H4 (cell line): ENCODE results near the gene CABLES1. TPM values are rescaled to one million over a fixed set of nuclear protein-coding genes. Genes with fewer than 3 reads are reported as not detected.
"Not testable (repeated sequence)": the region's sequence is repeated elsewhere in the genome, so short reads cannot be mapped to it uniquely, and the experiment has no call there.

Experiments
- DNase-seq: peaks from one replicate; pipeline ENCODE4 v3.0.0-alpha.2; 2015; ENCODE audit warnings: low spot score
- total RNA-seq: library from RNA; depleted of rRNA; stranded (reverse); fragments of >200 nt; shearing (Covaris generic); gene quantifications from 2 replicates; pipeline ENCODE4 v1.2.3, GENCODE V29; 2014

CABLES1 gene
- total RNA-seq, 1 experiment from 2014 or later = 9.6 TPM

DNA sequence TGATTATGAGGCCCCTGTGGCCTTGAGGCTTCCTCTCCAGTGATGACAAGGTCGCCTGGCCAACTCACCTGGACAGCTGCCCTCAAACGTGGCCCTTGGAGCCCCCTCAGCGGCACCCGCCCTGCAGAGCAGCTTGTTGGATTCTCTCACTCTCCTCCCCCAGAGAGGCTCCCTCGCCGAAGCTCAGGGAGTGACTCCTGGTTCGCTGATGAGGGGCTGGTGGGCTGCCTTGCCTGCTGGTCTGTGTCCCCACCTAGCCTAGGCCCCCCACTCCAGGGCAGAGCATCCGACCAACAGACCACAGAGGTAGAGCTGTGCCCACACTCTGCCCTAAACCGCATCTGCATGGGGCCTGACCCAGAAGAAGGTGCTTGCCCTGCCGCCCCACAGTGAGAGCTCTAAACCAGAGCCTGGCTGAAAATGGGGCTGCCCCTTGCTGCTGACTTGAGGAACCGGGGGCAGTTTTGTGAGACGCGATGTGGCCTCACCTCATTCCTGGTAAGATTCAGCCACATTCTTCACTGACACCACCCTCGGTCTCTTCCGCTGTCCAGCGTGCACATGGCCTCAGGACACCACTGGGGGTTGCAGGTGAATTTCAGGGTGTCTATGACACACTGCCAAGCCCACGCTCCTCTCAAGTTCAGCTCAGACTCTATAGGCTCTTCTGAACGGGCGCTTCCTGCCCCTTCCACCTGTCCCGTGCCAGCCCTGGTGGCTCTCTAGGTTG is 131.6 kb downstream of the CABLES1 start:
- DNase-seq = no peak

DNA sequence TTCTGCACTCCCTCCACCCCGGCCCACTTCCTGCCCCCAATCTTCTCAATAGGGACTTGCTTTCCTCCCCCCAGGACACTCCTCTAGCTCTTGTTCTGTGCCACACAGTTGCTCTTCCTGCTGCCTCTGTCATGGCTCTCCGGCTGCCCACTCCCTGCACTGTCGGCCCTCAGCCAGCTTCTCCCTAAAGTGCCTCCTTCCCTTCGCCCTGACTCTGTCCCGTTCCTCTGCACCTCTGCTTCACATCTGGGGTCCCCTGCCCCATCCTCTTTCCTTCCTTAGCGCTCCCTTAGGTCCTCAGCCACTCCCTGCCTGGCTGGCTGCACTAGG is 132.1 kb downstream of the CABLES1 start:
- no peak for DNase-seq

DNA sequence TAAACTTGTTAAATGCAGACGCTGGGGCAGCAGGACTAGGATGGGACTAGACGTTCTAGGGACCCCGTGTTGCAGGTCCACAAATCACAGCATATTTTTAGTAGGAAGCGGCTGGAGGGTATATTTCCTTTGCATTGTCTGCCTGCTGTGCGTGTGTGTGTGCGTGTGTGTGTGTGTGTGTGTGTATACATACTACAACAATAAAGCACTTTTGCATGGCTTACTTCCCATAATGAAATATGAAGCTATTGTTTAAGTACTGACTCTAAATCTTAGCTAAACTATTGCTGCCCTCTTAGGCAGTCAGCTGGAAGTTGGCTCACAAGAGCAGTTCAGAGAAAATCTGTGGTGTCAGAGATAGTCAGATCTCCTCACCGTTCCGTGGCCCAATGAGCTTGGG is 133.4 kb downstream of the CABLES1 start:
- no peak for DNase-seq

DNA sequence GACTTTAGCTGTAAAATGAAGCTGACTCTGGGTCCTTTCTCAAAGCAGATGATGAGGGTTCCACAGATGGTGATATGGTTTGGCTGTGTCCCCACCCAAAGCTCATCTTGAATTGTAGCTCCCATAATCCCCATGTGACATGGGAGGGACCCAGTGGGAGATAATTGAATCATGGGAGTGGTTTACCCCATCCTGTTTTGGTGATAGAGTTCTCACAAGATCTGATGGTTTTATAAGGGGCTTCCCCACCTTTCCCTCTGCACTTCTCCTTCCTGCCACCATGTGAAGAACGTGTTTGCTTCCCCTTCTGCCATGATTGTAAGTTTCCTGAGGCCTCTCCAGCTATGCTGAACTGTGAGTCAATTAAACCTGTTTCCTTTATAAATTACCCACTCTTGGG is 133.8 kb downstream of the CABLES1 start:
- DNase-seq = not testable (repeated sequence)

DNA sequence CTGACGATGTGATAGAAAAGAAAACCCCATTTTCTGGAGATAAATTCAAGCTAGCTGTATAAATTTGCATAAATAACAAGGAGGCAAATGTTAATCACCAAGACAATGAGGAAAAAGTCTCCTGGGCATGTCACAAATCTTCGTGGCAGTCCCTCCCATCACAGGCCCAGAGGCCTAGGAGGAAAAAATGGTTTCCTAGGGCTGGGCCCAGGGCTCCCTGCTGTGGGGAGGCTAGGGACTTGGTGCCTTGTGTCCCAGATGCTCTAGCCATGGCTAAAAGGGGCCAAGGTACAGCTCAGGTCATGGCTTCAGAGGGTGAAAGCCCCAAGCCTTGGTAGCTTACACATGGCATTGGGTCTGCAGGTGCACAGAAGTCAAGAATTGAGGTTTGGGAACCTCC is 134.6 kb downstream of the CABLES1 start:
- DNase-seq = no peak

DNA sequence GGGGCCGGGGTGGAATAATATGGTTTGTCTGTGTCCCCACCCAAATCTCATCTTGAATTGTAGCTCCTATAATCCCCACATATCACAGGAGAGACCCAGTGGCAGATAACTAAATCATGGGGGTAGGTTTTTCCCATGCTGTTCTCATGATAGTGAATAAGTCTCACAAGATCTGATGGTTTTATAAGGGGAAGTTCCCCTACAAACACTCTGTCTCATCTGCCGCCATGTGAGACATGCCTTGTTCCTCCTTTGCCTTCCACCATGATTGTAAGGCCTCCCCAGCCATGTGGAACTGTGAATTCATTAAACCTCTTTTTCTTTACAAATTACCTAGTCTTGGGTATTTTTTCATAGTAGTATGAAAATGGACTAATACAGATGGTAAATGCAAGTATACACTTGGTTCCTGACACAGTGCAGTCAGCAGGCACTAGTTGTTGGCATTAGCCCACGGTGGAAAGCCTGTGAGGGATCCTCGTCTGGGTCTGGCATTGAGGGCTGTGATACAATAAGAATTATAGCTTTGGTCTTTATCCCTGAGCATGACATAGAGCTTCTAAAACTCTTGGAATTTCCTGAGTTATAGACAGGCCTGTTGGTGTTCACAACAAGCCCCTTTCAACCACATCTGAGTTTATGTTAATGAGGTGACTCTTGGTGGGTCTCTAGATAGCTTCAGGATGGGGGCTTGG is 135.8 kb downstream of the CABLES1 start:
- no peak for DNase-seq

DNA sequence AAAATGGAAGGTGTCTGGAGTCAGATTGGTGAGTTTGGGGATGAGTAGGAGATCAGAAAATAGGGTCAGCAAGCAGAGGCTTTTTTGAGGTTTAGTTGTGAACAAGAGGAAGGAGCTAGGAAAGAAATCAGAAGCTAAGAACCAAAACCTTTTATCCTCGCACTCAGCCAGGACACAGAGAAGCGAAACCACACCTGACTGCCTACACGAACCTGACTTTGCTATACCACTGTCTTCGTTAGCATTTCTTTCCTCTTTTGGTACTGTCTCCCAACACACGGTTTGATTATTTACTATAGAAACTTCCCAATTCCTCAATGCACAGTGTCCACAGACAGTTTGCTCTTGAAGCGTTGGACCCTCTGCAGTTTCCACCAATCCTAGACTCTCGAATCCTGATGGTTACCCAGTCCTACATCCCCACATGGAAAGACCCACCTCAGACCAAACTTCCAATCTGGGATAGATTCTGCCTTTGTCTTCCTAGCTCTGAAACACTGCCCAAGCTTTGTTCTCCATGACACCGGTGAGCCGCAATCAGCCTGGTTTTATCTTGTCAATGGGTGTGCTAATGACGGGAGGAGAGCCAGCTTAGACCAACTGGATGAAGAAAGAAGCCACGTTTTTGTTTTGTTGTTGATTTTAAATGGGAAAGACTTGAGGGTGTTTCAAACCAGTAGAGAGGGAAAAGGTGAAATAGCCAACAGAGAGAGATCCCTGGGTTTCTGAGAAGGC is 137.4 kb downstream of the CABLES1 start:
- DNase-seq = no peak

DNA sequence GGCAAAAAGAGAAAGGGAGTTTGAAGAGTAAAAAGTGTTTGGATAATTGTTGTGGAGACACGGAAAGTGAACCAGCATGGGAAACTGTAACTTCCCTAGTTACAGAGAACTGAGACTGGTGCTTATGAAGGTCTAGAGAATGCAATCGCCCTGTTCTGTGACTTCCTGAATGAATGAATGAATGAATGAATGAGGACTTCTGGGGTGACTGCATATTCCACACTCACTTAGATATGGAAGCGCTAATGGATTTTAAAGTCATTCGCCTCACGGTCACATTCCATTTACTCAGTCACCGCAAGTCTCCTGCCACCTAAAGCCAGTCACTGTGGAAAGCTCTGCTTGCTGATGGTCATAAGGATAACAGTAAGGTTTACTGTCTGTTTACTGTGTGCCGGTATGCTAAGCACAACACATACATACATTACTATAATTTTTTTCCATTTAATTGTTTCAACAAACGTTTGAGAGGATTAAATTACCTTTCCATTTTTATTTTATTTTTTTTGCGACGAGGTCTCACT is 138.2 kb downstream of the CABLES1 start:
- no peak for DNase-seq

DNA sequence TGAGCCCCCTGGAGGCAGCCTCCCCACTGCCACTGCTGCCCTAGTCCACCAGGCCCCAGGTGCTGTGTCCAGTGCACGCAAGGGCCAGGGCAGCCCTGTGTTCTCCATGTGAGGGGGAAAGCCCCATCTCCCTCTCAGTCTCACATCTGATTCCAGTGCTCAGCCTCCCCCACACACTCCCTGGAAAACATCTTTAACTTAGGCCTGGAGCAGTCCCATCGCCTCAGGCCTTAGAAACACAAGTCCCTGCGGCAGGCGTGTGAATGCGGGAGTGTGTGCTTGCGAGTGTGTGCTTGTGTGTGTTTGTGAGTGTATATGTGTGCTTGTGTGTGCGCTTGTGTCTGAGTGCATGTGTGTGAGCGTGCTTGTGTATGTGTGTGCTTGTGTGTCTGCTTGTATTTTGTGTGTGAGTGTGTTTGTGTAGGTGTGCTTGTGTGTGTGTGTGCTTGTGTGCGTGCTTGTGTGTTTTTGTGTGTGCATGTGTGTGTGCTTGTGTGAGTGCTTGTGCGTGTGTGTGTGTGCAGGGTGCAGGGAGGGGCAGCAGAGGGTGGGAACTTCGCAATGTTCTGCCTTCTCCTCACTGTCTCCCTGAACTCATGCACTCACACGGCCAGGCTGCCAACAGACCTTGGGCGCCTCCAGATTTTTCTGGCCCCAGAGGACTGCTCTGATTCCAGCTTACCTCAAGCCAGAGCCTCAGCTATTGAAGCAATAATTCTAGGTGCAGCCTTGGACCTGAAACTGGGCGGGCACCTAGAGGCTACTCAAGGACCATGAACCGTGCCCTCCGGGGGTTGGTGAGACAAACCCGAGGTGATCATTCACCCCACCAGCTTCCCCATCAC is 139.6 kb downstream of the CABLES1 start:
- DNase-seq = no peak

DNA sequence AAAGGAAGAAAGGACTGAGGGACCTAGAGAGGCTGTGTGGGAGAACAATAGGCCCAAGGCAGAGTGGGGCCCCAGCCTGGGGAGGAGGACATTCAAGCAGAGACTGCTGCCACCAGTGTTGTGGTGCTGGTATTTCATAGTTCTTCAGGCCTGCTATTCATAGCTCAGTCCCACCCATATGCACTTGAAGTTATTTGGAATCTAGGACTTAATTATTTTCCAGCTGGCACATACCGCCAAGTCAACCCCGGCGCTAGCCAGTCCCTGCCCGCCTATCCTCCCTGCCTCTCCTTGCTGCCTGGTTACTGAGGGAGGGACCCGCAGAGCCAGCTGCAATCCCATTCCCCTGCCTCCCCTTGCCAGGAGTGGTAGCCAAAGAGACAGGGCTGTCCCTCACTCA is 141.2 kb downstream of the CABLES1 start:
- DNase-seq = no peak

DNA sequence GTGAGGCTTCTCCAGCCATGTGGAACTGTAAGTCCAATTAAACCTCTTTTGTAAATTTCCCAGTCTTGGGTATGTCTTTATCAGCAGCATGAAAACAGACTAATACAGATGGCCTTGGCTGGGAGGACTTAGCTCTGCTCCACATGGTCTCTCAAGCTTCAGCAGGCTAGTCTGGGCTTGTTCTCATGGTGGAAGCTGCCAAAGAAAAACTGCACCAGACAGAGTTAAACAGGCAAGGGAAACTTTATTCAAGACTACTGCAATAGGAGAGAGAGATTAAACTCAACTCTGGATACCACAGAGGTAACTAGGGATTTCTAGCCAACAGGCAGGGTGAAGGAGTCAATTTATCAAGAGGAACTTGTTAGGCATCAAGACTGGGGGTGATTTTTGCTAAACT is 142.1 kb downstream of the CABLES1 start:
- DNase-seq = no peak

DNA sequence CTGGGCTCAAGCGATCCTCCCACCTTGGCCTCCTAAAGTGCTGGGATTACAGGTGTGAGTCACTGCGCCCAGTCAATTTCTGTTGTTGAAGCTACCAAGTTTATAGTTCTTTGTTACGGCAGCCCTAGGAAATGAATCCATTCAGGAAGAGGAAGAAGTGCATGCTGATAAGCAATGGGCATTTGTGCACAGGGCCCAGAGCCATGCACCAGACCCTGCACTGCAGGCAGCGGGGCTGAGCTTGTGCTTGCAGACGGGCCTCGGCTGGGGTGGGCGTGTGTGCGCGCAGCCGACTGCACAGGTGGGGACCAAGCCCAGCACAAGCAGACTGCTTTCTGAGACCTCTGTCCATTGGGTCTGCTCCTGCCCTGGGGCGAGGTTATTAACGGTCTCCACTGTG is 144.6 kb downstream of the CABLES1 start:
- DNase-seq = no peak

DNA sequence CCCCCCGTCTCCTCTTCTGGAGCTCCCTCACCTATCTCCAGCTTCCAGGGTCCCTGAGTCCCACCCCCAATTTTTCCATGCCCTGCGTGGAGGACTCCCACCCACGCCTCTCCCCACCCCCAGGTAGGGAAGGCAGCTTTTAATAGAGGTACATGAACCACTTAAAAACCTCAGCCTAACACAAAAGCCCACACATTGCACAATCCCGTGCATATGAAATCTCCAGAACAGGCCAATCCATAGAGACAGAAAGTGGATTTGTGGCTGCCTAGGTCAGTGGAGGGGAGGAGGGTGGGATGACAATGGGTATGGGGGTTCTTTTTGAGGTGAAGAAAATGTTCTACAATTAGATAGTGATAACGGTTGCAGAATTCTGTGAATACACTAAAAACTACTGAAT is 145.6 kb downstream of the CABLES1 start:
- DNase-seq = no peak

DNA sequence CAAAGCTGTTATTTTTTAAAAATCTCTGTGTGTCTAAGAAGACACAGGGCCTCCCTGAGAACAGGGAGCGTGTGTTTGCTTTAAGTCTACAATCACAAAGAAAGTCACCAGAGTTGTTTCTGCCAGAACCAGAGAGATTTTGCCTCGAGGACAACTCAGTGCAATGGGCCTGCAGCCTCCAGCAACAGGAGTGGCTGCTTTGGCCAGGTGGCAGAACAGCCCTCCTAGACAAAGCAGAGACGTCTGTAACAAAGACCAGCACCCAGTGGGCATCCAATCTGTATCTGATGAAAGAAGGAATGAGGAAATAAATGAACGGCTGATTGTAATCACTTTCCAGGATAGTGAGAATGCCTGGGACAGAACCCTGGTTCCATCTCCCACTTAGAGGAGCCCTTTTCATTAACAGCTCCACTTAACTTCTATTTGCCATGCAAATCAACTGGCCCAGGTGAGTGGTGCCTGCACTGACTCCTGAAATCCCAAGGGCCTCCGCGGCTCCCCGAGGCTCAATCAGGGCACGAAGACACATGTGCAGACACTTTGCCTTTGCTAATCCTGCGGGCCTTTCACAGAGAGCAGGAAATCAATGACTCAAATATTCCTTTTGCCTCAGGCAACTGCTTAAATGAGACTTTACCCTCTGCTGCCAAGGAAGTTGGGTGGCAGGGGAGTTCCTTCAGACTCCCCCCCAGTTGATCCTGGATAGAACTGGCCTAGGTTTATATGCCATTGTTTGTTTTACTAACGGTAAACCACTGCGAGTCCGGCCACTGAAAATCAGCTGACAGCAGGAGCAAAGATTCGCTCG is 146.5 kb downstream of the CABLES1 start:
- DNase-seq = peak; percentile 91

DNA sequence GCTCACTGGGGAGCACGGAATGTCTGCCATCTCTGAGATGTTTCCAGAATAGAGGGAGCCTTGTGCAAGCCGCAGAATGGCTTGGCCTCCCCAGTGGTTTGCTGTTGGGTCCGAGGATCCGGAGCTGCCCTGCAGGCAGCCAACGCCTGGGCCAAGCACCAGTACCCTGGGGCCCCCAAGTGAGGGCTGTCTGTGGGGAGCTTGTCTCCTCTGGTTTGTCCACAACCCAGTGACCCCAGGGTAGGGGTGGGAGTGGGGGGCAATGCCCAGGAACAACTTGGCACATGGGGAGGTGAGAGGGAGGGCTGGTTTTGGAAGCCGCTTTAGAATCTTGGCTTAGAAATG is 147.1 kb downstream of the CABLES1 start:
- DNase-seq = no peak

DNA sequence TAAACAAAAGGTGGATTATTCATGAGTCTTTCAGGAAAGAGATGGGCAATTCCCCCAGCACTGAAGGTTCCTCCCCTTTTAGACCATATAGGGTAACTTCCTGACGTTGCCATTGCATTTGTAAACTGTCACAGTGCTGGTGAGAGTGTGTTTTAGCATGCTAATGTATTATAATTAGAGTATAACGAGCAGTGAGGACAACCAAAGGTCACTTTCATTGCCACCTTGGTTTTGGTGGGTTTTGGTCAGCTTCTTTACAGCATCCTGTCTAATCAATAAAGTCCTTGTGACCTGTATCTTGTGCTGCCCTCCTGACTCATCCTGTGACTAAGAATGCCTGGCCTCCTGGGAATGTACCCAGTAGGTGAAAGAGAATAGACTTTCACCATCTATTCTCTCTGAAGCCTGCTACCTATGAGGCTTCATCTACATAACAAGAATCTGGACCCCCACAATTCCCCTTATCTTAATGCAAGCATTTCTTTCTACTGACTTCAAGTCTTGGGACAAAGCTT is 148.7 kb downstream of the CABLES1 start:
- peak; percentile 35 for DNase-seq

DNA sequence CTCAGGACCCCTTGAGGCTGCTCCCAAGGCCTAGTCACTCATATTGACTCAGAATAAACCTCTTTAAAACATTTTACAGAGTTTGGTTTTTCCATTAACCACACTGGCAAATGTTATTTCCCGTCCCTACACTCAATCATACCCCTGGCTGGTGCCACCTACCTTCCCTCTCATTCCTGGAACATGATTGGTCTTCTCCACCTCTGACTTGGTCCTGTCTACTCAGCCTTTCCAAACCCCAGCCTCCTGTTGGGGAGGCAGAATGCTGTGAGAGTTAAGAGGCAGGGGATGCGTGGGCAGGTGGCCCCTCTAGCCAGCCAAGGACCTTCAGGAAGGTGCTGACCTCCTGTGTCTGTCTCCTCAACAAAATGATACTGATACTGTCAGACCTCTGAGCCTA is 149.3 kb downstream of the CABLES1 start:
- DNase-seq = no peak

DNA sequence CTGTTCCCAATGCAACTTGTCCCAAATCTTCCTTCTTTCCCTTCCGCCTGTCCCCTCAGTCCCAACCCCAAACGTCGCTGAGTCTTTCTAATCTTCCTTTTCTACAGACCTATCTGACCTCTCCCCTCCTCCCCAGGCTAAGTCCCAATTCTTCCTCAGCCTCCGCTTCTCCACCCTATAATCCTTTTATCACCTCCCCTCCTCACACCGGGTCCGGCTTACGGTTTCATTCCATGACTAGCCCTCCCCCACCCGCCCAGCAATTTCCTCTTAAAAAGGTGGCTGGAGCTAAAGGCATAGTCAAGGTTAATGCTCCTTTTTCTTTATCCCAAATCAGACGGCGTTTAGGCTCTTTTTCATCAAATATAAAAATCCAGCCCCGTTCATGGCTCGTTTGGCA is 150.3 kb downstream of the CABLES1 start:
- not testable (repeated sequence) for DNase-seq

DNA sequence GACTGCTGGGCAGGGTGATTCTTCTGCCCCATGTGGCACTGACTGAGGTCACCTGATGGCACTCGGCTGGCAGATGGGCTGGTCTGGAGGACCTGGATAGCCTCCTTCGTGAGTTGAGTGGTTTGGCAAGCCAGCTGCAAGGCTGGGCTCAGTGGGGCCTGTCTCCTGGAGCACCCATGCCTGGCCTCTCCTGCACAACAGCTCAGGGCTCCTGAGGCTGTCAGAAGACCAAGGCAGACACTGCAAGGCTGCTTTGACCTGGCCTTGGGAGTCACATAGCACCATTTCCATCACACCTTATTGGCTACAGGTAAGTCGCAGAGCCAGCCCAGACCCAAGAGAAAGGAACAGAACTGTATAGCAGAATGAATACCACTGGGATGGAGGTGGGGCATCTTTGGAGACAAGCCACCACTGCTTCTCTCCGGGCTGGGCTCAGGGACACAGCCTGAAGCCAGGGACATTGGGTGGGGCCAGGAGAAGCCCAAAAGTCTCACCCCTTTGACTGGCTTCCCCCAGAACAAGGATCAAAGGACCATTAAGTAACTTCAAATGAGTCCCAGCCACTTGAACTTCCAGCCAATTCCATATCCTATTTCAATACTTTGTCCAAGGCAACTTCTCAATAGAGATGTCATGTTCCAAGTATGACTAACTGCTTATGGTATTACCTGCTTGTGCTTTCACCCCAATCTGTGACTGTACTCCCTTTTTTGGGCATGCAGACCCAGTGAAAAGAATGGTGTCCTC is 156.3 kb downstream of the CABLES1 start:
- DNase-seq = no peak

DNA sequence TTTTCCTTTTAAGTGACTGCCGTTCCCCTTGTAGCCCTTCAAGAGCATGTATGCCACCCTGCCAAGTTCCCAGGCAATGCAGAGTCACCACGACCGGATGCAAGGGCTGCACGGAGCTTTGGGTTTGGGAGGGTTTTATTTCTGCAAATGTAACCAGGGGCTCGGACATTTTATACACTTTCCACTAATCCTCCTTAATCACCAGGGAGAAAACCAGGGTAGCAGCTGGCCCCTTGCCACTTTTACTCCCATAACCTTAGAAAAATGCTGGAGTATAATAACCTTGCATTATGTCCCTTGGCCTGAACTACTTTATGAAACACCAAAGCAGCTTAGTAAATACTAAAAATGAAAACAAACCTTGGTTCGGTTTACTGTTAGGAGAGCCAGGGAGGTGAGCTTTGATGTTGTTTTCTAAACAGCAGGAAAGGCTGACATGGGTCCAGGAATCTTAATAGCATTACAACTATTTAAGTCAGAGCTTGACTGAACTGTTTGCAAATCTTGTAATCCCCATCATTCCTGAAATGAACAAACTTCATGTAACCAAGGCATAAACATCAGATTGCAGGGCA is 165.0 kb downstream of the CABLES1 start:
- peak; percentile 42 for DNase-seq
